Upper lobe of right lung (tissue), 1 donor: ENCODE data around the gene LIFR. TPM values are rescaled to one million over a fixed set of nuclear protein-coding genes. Genes with fewer than 3 reads are reported as not detected.

Source experiments
- ATAC-seq: fragments of 200-7000 bp; cut with Tn5 transposase; one replicate; pipeline ENCODE4 v1.9.1; 2020; ENCODE audit warnings: mild to moderate bottlenecking, moderate library complexity
- DNase-seq: peaks from one replicate; pipeline ENCODE4 v3.0.0-alpha.2; 2020
- H3K27ac ChIP-seq: fragments of 200-600 bp; one replicate; pipeline ENCODE4 v1.8.0; 2022
- H3K27me3 ChIP-seq: fragments of 200-600 bp; one replicate; pipeline ENCODE4 v1.8.0; 2022; ENCODE audit warnings: mild to moderate bottlenecking
- H3K36me3 ChIP-seq: fragments of 200-600 bp; one replicate; pipeline ENCODE4 v1.8.0; 2022
- H3K4me1 ChIP-seq: fragments of 200-600 bp; one replicate; pipeline ENCODE4 v1.8.0; 2022
- H3K4me3 ChIP-seq: fragments of 200-600 bp; one replicate; pipeline ENCODE4 v1.8.0; 2022; ENCODE audit warnings: mild to moderate bottlenecking
- H3K9me3 ChIP-seq: fragments of 200-600 bp; one replicate; pipeline ENCODE4 v1.8.0; 2022
- CTCF ChIP-seq: fragments of 200-600 bp; IDR thresholded peaks from one replicate; pipeline ENCODE4 v1.8.0; 2022; ENCODE audit warnings: antibody characterized with exemption
- intact Hi-C: fragments of 100-400 bp; cut with DNase I; formaldehyde crosslinking; loops from one replicate; pipeline ENCODE4 v1.11.0; 2022
- microRNA-seq: library from miRNA; unstranded; fragments of <30 nt; microRNA quantifications from one replicate; pipeline ENCODE4 v1.2.0, GENCODE V29; 2020; ENCODE audit warnings: borderline microRNAs expressed
- total RNA-seq: library from RNA; stranded (reverse); fragmentation: NEBNext Ultra II Directional; extraction: Animal tissue kit (Norgen Biotek cat#: 25700); gene quantifications from one replicate; pipeline ENCODE4 v1.2.1, GENCODE V29; 2021
- donor health status: DM: no; HTN: yes; CAD: no; lungs with severe emphysema.

LIFR gene
- total RNA-seq, 1 donor from 2014 or later = 151 TPM

GRCh38 chr5:38426986-38427950, 129.2 kb downstream of the LIFR start:
- no peak for TF ChIP-seq CTCF
- DNase-seq = no peak
- no peaks in the 10 kb centered on the region for H3K9me3 ChIP-seq

GRCh38 chr5:38426490-38426889, 130.0 kb downstream of the LIFR start:
- Histone ChIP-seq H3K36me3 (no peaks in the 10 kb centered on the region), H3K27ac (no peak overlapping the region), H3K4me1 (no peaks in the 10 kb centered on the region), H3K4me3 (no peak overlapping the region), H3K9me3 (no peaks in the 10 kb centered on the region), H3K27me3 (no peaks in the 10 kb centered on the region)
- TF ChIP-seq CTCF = no peak
- ATAC-seq (no peak), DNase-seq (no peak)
- intact Hi-C loops = no loop called here

More at GRCh38 chr5:38426986-38427950, 129.2 kb downstream of the LIFR start:
- Histone ChIP-seq H3K4me3 (no peak overlapping the region), H3K27ac (no peak overlapping the region), H3K4me1 (no peaks in the 10 kb centered on the region), H3K27me3 (no peaks in the 10 kb centered on the region), H3K36me3 (no peaks in the 10 kb centered on the region)
- intact Hi-C loops = no loop called here
- ATAC-seq = no peak

Small RNAs within 50 kb of the gene (microRNA-seq; reads per million reads assigned to microRNA genes)
- gene MIR3650 = not detected
